ENCODE measurements around the gene GAS7. TPM values are rescaled to one million over a fixed set of nuclear protein-coding genes. Genes with fewer than 3 reads are reported as not detected.

Gene GAS7
- total and polyA plus RNA-seq, 7 donors, result 6.5 to 67.6 (median 35.1) TPM

- TF ChIP-seq POLR2A (IDR thresholded peaks at IDR 0.05) (no peak), EP300 (IDR thresholded peaks at IDR 0.05) (no peak), POLR2AphosphoS5 (IDR thresholded peaks at IDR 0.05) (no peak)
- TF ChIP-seq, protein P1, sequence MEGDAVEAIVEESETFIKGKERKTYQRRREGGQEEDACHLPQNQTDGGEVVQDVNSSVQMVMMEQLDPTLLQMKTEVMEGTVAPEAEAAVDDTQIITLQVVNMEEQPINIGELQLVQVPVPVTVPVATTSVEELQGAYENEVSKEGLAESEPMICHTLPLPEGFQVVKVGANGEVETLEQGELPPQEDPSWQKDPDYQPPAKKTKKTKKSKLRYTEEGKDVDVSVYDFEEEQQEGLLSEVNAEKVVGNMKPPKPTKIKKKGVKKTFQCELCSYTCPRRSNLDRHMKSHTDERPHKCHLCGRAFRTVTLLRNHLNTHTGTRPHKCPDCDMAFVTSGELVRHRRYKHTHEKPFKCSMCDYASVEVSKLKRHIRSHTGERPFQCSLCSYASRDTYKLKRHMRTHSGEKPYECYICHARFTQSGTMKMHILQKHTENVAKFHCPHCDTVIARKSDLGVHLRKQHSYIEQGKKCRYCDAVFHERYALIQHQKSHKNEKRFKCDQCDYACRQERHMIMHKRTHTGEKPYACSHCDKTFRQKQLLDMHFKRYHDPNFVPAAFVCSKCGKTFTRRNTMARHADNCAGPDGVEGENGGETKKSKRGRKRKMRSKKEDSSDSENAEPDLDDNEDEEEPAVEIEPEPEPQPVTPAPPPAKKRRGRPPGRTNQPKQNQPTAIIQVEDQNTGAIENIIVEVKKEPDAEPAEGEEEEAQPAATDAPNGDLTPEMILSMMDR (IDR thresholded peaks at IDR 0.05), result no peak
- WGBS, 2 donors, result 95 to 97% methylated on average over 4 of the region's 4 CpGs
- no peaks in the 10 kb centered on the region for H3K36me3 ChIP-seq
- no peaks in the 10 kb centered on the region for H3K9me3 ChIP-seq
- H3K27me3 ChIP-seq, result no peaks in the 10 kb centered on the region
- H3K4me1 ChIP-seq, result peaks cover 0 to 17% (median 0%) of the 10 kb centered on the region in 4 donors
- H3K4me3 ChIP-seq, result no peak overlapping the region
- peak; percentile 37 for DNase-seq
- intact Hi-C loops (cut with DNase I), result no loop called here
- no peak overlapping the region for H3K27ac ChIP-seq
Observed at GRCh38 chr17:10072086-10072485, 126.3 kb downstream of the GAS7 start.

- intact Hi-C loops (cut with DNase I), result no loop called here
- TF ChIP-seq POLR2AphosphoS5 (IDR thresholded peaks at IDR 0.05), result no peak
- TF ChIP-seq POLR2A (IDR thresholded peaks at IDR 0.05), result no peak
- no peak for TF ChIP-seq EP300 (IDR thresholded peaks at IDR 0.05)
- TF ChIP-seq, protein P1 (IDR thresholded peaks at IDR 0.05), result no peak
- Histone ChIP-seq H3K36me3 (no peaks in the 10 kb centered on the region), H3K27me3 (no peaks in the 10 kb centered on the region), H3K9me3 (no peaks in the 10 kb centered on the region), H3K27ac (no peak overlapping the region), H3K4me3 (no peak overlapping the region), H3K4me1 (peaks cover 0 to 17% (median 0%) of the 10 kb centered on the region in 4 donors)
- DNase-seq, result peak; percentile 22
- 93 to 94% methylated on average over 6 of the region's 6 CpGs for WGBS, 2 donors
Observed at GRCh38 chr17:10071141-10071540, 127.3 kb downstream of the GAS7 start.

GRCh38 chr17:10070690-10071089, 127.7 kb downstream of the GAS7 start:
- H3K36me3 ChIP-seq, result no peaks in the 10 kb centered on the region
- TF ChIP-seq EP300 (IDR thresholded peaks at IDR 0.05) (no peak), POLR2AphosphoS5 (IDR thresholded peaks at IDR 0.05) (no peak), POLR2A (IDR thresholded peaks at IDR 0.05) (no peak)
- TF ChIP-seq, protein P1 (IDR thresholded peaks at IDR 0.05), result no peak
- intact Hi-C loops (cut with DNase I), result no loop called here
- no peak overlapping the region for H3K27ac ChIP-seq
- no peak for DNase-seq
- no peaks in the 10 kb centered on the region for H3K9me3 ChIP-seq
- H3K4me1 ChIP-seq, result peaks cover 0 to 17% (median 0%) of the 10 kb centered on the region in 4 donors
- H3K27me3 ChIP-seq, result no peaks in the 10 kb centered on the region
- 83 to 84% methylated on average over 3 of the region's 3 CpGs for WGBS, 2 donors
- H3K4me3 ChIP-seq, result no peak overlapping the region

GRCh38 chr17:10069301-10069700, 129.1 kb downstream of the GAS7 start:
- intact Hi-C loops (cut with DNase I), result no loop called here
- no peak for TF ChIP-seq EP300 (IDR thresholded peaks at IDR 0.05)
- no peak for TF ChIP-seq POLR2A (IDR thresholded peaks at IDR 0.05)
- peak in 2 of 4 donors; percentile 6 to 40 for TF ChIP-seq POLR2AphosphoS5 (IDR thresholded peaks at IDR 0.05)
- TF ChIP-seq, protein P1 (IDR thresholded peaks at IDR 0.05), result no peak
- Histone ChIP-seq H3K4me1 (peaks cover 0 to 17% (median 1%) of the 10 kb centered on the region in 4 donors), H3K9me3 (no peaks in the 10 kb centered on the region), H3K27me3 (no peaks in the 10 kb centered on the region), H3K27ac (peak overlapping the region in 2 of 4 donors; percentile 2 to 43), H3K36me3 (no peaks in the 10 kb centered on the region), H3K4me3 (no peak overlapping the region)
- DNase-seq, result no peak
- WGBS, 2 donors, result 59 to 75% methylated on average over 5 of the region's 5 CpGs
